Uterus (tissue), 4 donors: ENCODE measurements around the gene ZNF516. TPM values are rescaled to one million over a fixed set of nuclear protein-coding genes. Genes with fewer than 3 reads are reported as not detected.

ENCODE experiments used
- DNase-seq, 2 donors: peaks; one replicate each; pipeline ENCODE4 v3.0.0-alpha.2; 2019 to 2020
- H3K27ac ChIP-seq, 2 donors: fragments of 200-600 bp; sonication (generic); 1 replicate in 1 of 2; 2 replicates in 1 of 2; pipeline ENCODE4 v1.5.1; 2016 to 2018
- H3K27me3 ChIP-seq, 2 donors: fragments of 200-600 bp; sonication (generic); one replicate each; pipeline ENCODE4 v1.5.1; 2018 to 2019; ENCODE audit warnings: control low read depth in 1 of 2
- H3K36me3 ChIP-seq, 2 donors: fragments of 200-600 bp; sonication (generic); one replicate each; pipeline ENCODE4 v1.5.1; 2019; ENCODE audit warnings: control low read depth in 1 of 2
- H3K4me1 ChIP-seq, 2 donors: fragments of 200-600 bp; sonication (generic); one replicate each; pipeline ENCODE4 v1.5.1; 2018 to 2019; ENCODE audit warnings: control low read depth in 1 of 2
- H3K4me3 ChIP-seq, 2 donors: fragments of 200-600 bp; sonication (generic); 1 replicate in 1 of 2; 2 replicates in 1 of 2; pipeline ENCODE4 v1.5.1; 2018 to 2019; ENCODE audit warnings: mild to moderate bottlenecking in 1 of 2
- H3K9me3 ChIP-seq, 2 donors: fragments of 200-600 bp; sonication (generic); one replicate each; pipeline ENCODE4 v1.5.1; 2019; ENCODE audit warnings: control low read depth in 1 of 2
- CTCF ChIP-seq, 4 experiments: fragments of 200-600 bp in 2 of 4; fragments of 450-650 bp in 2 of 4; sonication (generic) in 2 of 4; IDR thresholded peaks; one replicate each; pipeline ENCODE4 v1.5.1; 2016 to 2019; ENCODE audit warnings: antibody characterized with exemption in 4 of 4, mild to moderate bottlenecking in 2 of 4, moderate library complexity in 1 of 4
- POLR2A ChIP-seq, 2 donors: fragments of 450-650 bp; IDR thresholded peaks; one replicate each; pipeline ENCODE4 v1.6.1; 2016; ENCODE audit warnings: antibody characterized with exemption in 2 of 2, mild to moderate bottlenecking in 1 of 2, moderate library complexity in 1 of 2
- intact Hi-C: fragments of 100-400 bp; cut with DNase I; formaldehyde crosslinking; loops from one replicate; pipeline ENCODE4 v1.15.1; 2023; ENCODE audit warnings: low total_unique reads
- total RNA-seq, 4 donors: library from RNA; depleted of rRNA in 3 of 4; stranded (reverse); fragments of >200 nt in 3 of 4; gene quantifications; one replicate each; pipeline versions ENCODE4 v1.1.0 to v1.2.4, GENCODE V29; 2014 to 2023
- donor health status: DM: yes; HTN: yes; CAD: no.

Gene ZNF516
- total RNA-seq, 4 donors from 2014 or later = 29.4 to 177 (median 65.7) TPM

- no peaks in the 10 kb centered on the region for H3K9me3 ChIP-seq
- H3K27ac ChIP-seq = peak overlapping the region; percentile 40 to 94
- H3K36me3 ChIP-seq = no peaks in the 10 kb centered on the region
- DNase-seq = no peak
- no peak for TF ChIP-seq CTCF (IDR thresholded peaks at IDR 0.05)
- no peak for TF ChIP-seq POLR2A (IDR thresholded peaks at IDR 0.05)
- intact Hi-C loops = no loop called here
- H3K4me1 ChIP-seq = peaks cover 10 to 13% of the 10 kb centered on the region in 2 donors
- no peak overlapping the region for H3K4me3 ChIP-seq
- no peaks in the 10 kb centered on the region for H3K27me3 ChIP-seq
Observed at GRCh38 chr18:76456018-76456750, 38.9 kb downstream of the ZNF516 start.

- no peak for TF ChIP-seq CTCF (IDR thresholded peaks at IDR 0.05)
- TF ChIP-seq POLR2A (IDR thresholded peaks at IDR 0.05) = no peak
- peaks cover 10 to 13% of the 10 kb centered on the region in 2 donors for H3K4me1 ChIP-seq
- DNase-seq = no peak
- H3K27ac ChIP-seq = peak overlapping the region; percentile 14 to 94
- no peaks in the 10 kb centered on the region for H3K27me3 ChIP-seq
- no peaks in the 10 kb centered on the region for H3K9me3 ChIP-seq
- intact Hi-C loops = no loop called here
- H3K36me3 ChIP-seq = no peaks in the 10 kb centered on the region
- H3K4me3 ChIP-seq = no peak overlapping the region
Observed at GRCh38 chr18:76455003-76455676, 39.9 kb downstream of the ZNF516 start.

GRCh38 chr18:76454418-76454817 is 40.6 kb downstream of the ZNF516 start:
- Histone ChIP-seq H3K36me3 (no peaks in the 10 kb centered on the region), H3K27ac (peak overlapping the region; percentile 7 to 94), H3K4me3 (no peak overlapping the region), H3K4me1 (peaks cover 12 to 15% of the 10 kb centered on the region in 2 donors), H3K27me3 (no peaks in the 10 kb centered on the region), H3K9me3 (no peaks in the 10 kb centered on the region)
- TF ChIP-seq CTCF (IDR thresholded peaks at IDR 0.05) (no peak), POLR2A (IDR thresholded peaks at IDR 0.05) (no peak)
- DNase-seq = no peak
- intact Hi-C loops = no loop called here

GRCh38 chr18:76453932-76454331 is 41.1 kb downstream of the ZNF516 start:
- peak overlapping the region; percentile 7 to 94 for H3K27ac ChIP-seq
- intact Hi-C loops = no loop called here

More at GRCh38 chr18:76453932-76454331, 41.1 kb downstream of the ZNF516 start:
- DNase-seq = no peak
- peaks cover 15 to 17% of the 10 kb centered on the region in 2 donors for H3K4me1 ChIP-seq
- H3K4me3 ChIP-seq = no peak overlapping the region
- H3K9me3 ChIP-seq = no peaks in the 10 kb centered on the region
- no peak for TF ChIP-seq POLR2A (IDR thresholded peaks at IDR 0.05)
- no peak for TF ChIP-seq CTCF (IDR thresholded peaks at IDR 0.05)
- H3K36me3 ChIP-seq = no peaks in the 10 kb centered on the region
- H3K27me3 ChIP-seq = no peaks in the 10 kb centered on the region
